RWPE2 (cell line): ENCODE results near the gene RAF1.
"Not testable (repeated sequence)": the region's sequence is repeated elsewhere in the genome, so short reads cannot be mapped to it uniquely, and the experiment has no call there.

Experiments
- ATAC-seq: fragments of 200-7000 bp; cut with Tn5 transposase; 3 replicates; pipeline ENCODE4 v1.9.1; 2021; ENCODE audit warnings: low read depth
- DNase-seq: peaks from one replicate; pipeline ENCODE4 v3.0.0-alpha.2; 2020; ENCODE audit warnings: low spot score
- H3K27ac ChIP-seq: fragments of 450-650 bp; 2 replicates; pipeline ENCODE4 v1.5.1; 2017; ENCODE audit warnings: mild to moderate bottlenecking; ENCODE audit not compliant: poor library complexity, severe bottlenecking
- H3K27me3 ChIP-seq: fragments of 250-450 bp; sonication (Bioruptor Pico); 2 replicates; pipeline ENCODE4 v1.5.1; 2021; ENCODE audit warnings: mild to moderate bottlenecking, moderate library complexity; ENCODE audit not compliant: insufficient read depth, poor library complexity, severe bottlenecking
- H3K36me3 ChIP-seq: fragments of 250-450 bp; sonication (Bioruptor Pico); 2 replicates; pipeline ENCODE4 v1.5.1; 2020; ENCODE audit warnings: low read depth, mild to moderate bottlenecking, moderate library complexity
- H3K4me1 ChIP-seq: fragments of 250-450 bp; sonication (Bioruptor Pico); 2 replicates; pipeline ENCODE4 v1.5.1; 2021; ENCODE audit warnings: mild to moderate bottlenecking, moderate library complexity; ENCODE audit not compliant: insufficient read depth, poor library complexity, severe bottlenecking
- H3K4me3 ChIP-seq: fragments of 250-450 bp; sonication (Bioruptor Pico); 2 replicates; pipeline ENCODE4 v1.5.1; 2021; ENCODE audit warnings: mild to moderate bottlenecking, moderate library complexity; ENCODE audit not compliant: severe bottlenecking
- H3K9me3 ChIP-seq: fragments of 250-450 bp; sonication (Bioruptor Pico); 2 replicates; pipeline ENCODE4 v1.5.1; 2021; ENCODE audit warnings: mild to moderate bottlenecking, moderate library complexity; ENCODE audit not compliant: severe bottlenecking
- TF ChIP-seq, protein P1 (sequence below): fragments of 450-650 bp; IDR thresholded peaks from one replicate; pipeline ENCODE4 v1.5.1; 2017; ENCODE audit warnings: mild to moderate bottlenecking, moderate library complexity; ENCODE audit not compliant: poor library complexity, severe bottlenecking

RAF1 gene

DNA sequence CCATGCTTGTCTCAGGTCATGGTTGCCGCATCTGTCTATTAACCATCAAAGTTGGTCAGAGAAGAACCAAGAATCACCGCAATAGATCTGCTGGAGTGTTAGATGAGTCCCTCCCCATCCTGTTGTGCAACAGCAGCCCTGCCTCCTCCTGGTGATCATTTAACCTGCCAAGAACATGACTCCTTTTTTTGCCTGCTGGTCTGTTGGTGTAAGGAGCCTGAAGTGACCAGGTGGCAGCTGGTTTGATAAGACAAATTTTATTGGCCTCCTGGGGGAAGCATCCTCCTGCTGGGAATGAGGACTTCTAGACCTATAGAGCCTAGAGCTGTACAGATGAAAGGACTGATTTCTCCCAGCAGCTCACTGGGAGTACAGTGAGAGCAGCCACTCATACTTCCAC is 43.5 kb upstream of the RAF1 start:
- Histone ChIP-seq H3K27me3 (no peaks in the 10 kb centered on the region), H3K4me1 (peaks cover 5% of the 10 kb centered on the region), H3K27ac (no peak overlapping the region), H3K36me3 (no peaks in the 10 kb centered on the region), H3K4me3 (no peak overlapping the region), H3K9me3 (no peaks in the 10 kb centered on the region)
- TF ChIP-seq, protein P1, sequence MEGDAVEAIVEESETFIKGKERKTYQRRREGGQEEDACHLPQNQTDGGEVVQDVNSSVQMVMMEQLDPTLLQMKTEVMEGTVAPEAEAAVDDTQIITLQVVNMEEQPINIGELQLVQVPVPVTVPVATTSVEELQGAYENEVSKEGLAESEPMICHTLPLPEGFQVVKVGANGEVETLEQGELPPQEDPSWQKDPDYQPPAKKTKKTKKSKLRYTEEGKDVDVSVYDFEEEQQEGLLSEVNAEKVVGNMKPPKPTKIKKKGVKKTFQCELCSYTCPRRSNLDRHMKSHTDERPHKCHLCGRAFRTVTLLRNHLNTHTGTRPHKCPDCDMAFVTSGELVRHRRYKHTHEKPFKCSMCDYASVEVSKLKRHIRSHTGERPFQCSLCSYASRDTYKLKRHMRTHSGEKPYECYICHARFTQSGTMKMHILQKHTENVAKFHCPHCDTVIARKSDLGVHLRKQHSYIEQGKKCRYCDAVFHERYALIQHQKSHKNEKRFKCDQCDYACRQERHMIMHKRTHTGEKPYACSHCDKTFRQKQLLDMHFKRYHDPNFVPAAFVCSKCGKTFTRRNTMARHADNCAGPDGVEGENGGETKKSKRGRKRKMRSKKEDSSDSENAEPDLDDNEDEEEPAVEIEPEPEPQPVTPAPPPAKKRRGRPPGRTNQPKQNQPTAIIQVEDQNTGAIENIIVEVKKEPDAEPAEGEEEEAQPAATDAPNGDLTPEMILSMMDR, result no peak
- ATAC-seq, result no peak
- no peak for DNase-seq

DNA sequence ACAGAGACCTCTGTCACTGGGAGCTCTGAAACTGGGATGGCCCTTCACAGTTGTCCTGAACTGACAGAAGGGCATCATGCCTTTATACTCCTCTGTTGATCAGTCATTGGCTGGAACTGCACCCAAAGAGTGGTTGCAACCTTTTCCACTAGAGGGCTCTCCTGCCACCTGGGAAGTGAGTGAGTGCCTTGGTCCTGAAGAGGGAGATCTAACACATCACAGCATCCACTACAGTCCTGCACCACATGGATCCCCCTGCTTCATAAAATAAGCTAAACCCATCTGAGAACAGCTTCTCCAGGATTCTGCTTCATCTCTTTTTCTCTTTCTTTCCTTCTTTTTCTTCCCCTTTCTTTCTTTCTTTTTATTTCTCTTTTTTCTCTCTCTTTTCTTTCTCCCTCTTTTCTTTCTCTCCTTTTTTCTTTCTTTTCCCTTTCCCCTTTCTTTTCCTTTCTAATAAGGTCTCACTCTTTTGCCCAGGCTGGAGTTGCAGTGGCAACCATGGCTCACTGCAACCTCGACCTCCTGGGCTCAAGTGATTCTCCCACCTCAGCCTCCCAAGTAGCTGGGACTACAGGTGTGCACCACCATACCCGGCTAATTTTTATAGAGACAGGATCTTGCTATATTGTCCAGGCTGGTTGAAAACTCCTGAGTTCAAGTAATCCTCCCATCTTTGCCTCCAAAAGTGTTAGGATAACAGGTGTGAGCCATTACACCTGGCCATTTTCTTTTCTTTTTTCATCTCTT is 42.8 kb upstream of the RAF1 start:
- TF ChIP-seq, protein P1, result peak; percentile 85
- DNase-seq (no peak), ATAC-seq (peak; percentile 87)
- Histone ChIP-seq H3K27me3 (no peaks in the 10 kb centered on the region), H3K4me1 (peaks cover 5% of the 10 kb centered on the region), H3K4me3 (no peak overlapping the region), H3K27ac (no peak overlapping the region), H3K9me3 (no peaks in the 10 kb centered on the region), H3K36me3 (no peaks in the 10 kb centered on the region)

DNA sequence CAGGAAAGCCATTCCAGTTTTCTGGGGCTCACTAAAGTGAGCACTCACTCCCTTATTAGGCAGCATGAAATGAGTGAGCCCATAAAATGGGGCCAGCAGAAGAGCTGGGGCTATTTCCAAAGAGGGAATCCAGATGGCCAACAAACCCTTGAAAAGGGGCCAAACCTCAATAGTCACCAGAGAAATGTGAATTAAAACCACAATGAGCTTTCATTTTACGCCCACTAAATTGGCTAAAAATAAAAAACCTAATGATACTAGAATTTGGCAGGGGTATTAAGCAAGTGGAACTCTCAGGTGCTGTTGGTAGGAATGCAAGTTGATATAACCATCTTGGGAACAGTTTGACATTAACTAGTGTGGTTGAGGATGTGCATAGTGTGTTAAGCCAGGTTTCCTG is 42.1 kb upstream of the RAF1 start:
- DNase-seq, result no peak

DNA sequence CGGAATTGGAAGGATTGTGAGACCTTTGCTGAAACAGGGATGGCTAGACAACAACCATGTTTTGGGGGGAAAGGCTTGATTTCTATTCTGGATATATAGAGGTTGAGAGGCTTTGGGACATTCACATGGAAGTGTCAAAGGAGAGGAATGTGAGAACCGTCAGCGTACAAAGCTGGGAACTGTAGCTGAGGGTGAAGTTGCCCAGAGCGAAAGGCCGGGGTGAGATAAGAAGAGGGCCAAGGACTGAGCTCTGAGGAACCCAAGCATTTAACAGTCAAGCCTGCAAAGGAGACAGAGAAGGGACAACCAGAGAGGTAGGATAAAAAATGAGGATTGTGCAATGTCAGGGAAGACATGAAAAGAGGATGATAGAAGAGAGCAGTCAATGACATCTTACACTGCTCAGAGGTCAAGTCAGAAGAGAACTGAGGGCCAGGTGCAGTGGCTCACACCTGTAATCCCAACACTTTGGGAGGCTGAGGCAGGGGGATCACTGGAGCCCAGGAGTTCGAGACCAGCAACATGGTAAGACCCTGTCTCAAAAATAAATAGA is 41.5 kb upstream of the RAF1 start:
- DNase-seq, result no peak
- Histone ChIP-seq H3K4me3 (no peak overlapping the region), H3K27me3 (no peaks in the 10 kb centered on the region), H3K4me1 (peaks cover 5% of the 10 kb centered on the region), H3K9me3 (no peaks in the 10 kb centered on the region), H3K36me3 (no peaks in the 10 kb centered on the region), H3K27ac (no peak overlapping the region)
- no peak for ATAC-seq
- TF ChIP-seq, protein P1, result no peak

More for the DNA sequence above, 42.1 kb upstream of the RAF1 start:
- H3K27me3 ChIP-seq, result no peaks in the 10 kb centered on the region
- TF ChIP-seq, protein P1, result no peak
- no peak overlapping the region for H3K27ac ChIP-seq
- H3K4me1 ChIP-seq, result peaks cover 5% of the 10 kb centered on the region
- no peak for ATAC-seq
- H3K4me3 ChIP-seq, result no peak overlapping the region
- H3K36me3 ChIP-seq, result no peaks in the 10 kb centered on the region
- no peaks in the 10 kb centered on the region for H3K9me3 ChIP-seq

DNA sequence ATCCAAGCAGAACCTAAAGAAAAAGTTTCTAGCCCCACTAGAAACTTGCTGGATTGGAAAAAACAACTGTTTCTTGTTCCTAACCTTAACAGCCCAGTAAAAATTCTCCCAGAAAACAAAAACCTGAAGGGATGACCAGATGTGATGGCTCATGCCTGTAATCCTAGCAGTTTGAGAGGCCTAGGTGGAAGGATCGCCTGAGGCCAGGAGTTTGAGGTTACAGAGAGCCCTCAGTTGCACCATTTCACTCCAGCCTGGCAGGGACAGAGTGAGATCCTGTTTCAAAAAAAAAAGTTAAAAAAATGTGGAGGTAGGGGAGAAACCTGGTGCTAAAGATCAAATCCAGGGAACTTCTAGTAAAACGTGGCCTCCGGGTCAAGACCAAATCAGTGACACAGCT is 38.6 kb upstream of the RAF1 start:
- DNase-seq, result no peak
- Histone ChIP-seq H3K27me3 (no peaks in the 10 kb centered on the region), H3K9me3 (no peaks in the 10 kb centered on the region), H3K27ac (peak overlapping the region; percentile 25), H3K4me3 (no peak overlapping the region), H3K4me1 (peaks cover 5% of the 10 kb centered on the region), H3K36me3 (no peaks in the 10 kb centered on the region)
- TF ChIP-seq, protein P1, result no peak
- no peak for ATAC-seq

DNA sequence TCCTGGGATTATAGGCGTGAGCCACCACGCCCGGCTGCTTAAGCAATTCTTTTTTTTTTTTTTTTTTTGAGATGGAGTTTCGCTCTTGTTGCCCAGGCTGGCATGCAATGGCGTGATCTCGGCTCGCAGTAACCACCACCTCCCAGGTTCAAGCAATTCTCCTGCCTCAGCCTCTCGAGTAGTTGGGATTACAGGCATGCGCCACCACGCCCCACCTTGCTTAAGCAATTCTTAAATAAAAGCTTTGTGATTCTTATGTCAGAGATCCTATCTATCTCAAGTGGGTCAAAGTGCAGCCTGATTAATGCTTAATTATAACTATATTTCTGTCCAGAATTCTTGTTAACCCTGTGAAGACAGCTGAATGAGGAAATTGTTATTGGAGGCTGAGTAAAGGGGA is 37.7 kb upstream of the RAF1 start:
- not testable (repeated sequence) for H3K36me3 ChIP-seq, H3K9me3 ChIP-seq, H3K27me3 ChIP-seq, H3K4me3 ChIP-seq, H3K27ac ChIP-seq, ATAC-seq, H3K4me1 ChIP-seq, DNase-seq
